ENCODE measurements around the gene GNAO1.

DNA sequence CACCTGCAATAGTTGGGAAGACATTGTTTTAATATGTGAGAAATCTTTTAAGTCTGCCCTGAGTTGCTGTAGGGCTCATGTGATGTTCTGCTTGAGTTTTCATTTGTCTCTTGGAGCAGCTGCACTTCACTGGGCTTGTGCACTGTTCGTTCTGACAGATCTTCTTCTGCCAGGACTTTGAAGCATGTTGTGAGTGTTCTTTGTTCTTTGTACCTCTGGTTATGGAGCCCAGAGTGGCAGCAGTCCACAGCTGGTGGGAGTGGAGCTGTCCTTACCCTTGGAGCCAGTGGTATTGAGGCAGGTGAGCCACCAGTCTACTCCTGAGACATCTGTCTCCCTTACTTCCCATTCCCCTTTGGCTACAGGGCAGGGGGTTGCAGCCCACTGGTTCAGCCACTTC lies 64.6 kb downstream of the GNAO1 start:
- TF ChIP-seq, protein P1, sequence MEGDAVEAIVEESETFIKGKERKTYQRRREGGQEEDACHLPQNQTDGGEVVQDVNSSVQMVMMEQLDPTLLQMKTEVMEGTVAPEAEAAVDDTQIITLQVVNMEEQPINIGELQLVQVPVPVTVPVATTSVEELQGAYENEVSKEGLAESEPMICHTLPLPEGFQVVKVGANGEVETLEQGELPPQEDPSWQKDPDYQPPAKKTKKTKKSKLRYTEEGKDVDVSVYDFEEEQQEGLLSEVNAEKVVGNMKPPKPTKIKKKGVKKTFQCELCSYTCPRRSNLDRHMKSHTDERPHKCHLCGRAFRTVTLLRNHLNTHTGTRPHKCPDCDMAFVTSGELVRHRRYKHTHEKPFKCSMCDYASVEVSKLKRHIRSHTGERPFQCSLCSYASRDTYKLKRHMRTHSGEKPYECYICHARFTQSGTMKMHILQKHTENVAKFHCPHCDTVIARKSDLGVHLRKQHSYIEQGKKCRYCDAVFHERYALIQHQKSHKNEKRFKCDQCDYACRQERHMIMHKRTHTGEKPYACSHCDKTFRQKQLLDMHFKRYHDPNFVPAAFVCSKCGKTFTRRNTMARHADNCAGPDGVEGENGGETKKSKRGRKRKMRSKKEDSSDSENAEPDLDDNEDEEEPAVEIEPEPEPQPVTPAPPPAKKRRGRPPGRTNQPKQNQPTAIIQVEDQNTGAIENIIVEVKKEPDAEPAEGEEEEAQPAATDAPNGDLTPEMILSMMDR (IDR thresholded peaks at IDR 0.05; ENCODE audit: low read length) = no peak
- TF ChIP-seq EZH2 (optimal IDR thresholded peaks at IDR 0.05; ENCODE audit: low read depth, low read length) = no peak

Data from MM.1S (cell line).